HFFc6 (cell line): ENCODE results near the gene ADH1C. TPM values are rescaled to one million over a fixed set of nuclear protein-coding genes. Genes with fewer than 3 reads are reported as not detected.
A peak's percentile ranks its signal among the peaks of the same experiment; 100 is the strongest.

Experiments
- DNase-seq: peaks from one replicate; pipeline ENCODE4 v3.0.0-alpha.2; 2018
- H3K27ac Mint-ChIP-seq: 2 replicates; pipeline ENCODE4 v1.8.0; 2020; ENCODE audit warnings: mild to moderate bottlenecking, mixed read lengths
- H3K27me3 Mint-ChIP-seq: 2 replicates; pipeline ENCODE4 v1.8.0; 2021; ENCODE audit warnings: mild to moderate bottlenecking, moderate library complexity, mixed read lengths; ENCODE audit not compliant: insufficient read depth
- H3K36me3 Mint-ChIP-seq: 2 replicates; pipeline ENCODE4 v1.8.0; 2021; ENCODE audit warnings: low read depth, mixed read lengths
- H3K4me1 Mint-ChIP-seq: 2 replicates; pipeline ENCODE4 v1.8.0; 2020; ENCODE audit warnings: low read depth, mixed read lengths
- H3K4me3 Mint-ChIP-seq: 2 replicates; pipeline ENCODE4 v1.8.0; 2020; ENCODE audit warnings: mild to moderate bottlenecking, moderate library complexity, mixed read lengths
- H3K9me3 Mint-ChIP-seq: 2 replicates; pipeline ENCODE4 v1.8.0; 2020; ENCODE audit warnings: mild to moderate bottlenecking, mixed read lengths
- CTCF ChIP-seq: fragments of 200-600 bp; sonication (generic); IDR thresholded peaks from 2 replicates; pipeline ENCODE4 v1.5.0; 2021; ENCODE audit warnings: antibody characterized with exemption, mild to moderate bottlenecking
- total RNA-seq, 6 experiments: library from RNA; stranded (reverse); fragmentation: NEBNext Ultra II Directional; extraction: Animal tissue kit (Norgen Biotek cat#: 25700); gene quantifications; 2 replicates in 1 of 6; 3 replicates in 5 of 6; pipeline ENCODE4 v1.2.3, GENCODE V29; 2021

The ADH1C gene
- total RNA-seq, 6 experiments from 2014 or later = not detected

DNA sequence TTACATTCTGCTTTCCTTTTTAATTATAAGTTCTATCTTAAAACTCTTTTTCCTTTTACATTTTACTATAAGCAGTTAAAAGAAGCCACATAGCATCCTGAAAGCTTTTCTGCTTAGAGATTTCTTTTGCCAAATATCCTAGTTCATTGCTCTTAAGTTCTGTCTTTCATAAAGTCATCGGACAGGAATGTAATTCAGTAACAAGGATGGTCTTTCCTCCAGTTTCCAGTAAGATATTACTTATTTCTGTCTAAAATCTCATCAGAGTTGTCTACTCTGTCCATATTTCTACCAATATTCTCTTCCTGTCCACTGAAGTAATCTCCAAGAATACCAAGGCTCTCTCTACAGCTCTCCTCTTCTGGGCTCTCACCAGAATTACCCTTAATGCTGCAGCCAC is 37.5 kb upstream of the ADH1C start:
- Mint-ChIP-seq H3K9me3 (no peaks in the 10 kb centered on the region), H3K36me3 (no peaks in the 10 kb centered on the region; the same call in 1 of the 2 replicates), H3K27me3 (no peaks in the 10 kb centered on the region), H3K4me3 (no peak overlapping the region; the same call in 1 of the 2 replicates), H3K4me1 (peaks cover 41% of the 10 kb centered on the region), H3K27ac (peak overlapping the region; percentile 80)
- peak; percentile 4 for DNase-seq
- TF ChIP-seq CTCF = no peak

- no peaks in the 10 kb centered on the region; the same call in 1 of the 2 replicates for H3K36me3 Mint-ChIP-seq
- peak; percentile 3 for DNase-seq
- H3K4me3 Mint-ChIP-seq = no peak overlapping the region
- peak overlapping the region; percentile 80; the same call in 1 of the 2 replicates for H3K27ac Mint-ChIP-seq
- no peaks in the 10 kb centered on the region for H3K9me3 Mint-ChIP-seq
- H3K4me1 Mint-ChIP-seq = peaks cover 41% of the 10 kb centered on the region
- no peak for TF ChIP-seq CTCF
- no peaks in the 10 kb centered on the region for H3K27me3 Mint-ChIP-seq
These were observed 37.1 kb upstream of the ADH1C start for GRCh38 chr4:99389606-99390005.

DNA sequence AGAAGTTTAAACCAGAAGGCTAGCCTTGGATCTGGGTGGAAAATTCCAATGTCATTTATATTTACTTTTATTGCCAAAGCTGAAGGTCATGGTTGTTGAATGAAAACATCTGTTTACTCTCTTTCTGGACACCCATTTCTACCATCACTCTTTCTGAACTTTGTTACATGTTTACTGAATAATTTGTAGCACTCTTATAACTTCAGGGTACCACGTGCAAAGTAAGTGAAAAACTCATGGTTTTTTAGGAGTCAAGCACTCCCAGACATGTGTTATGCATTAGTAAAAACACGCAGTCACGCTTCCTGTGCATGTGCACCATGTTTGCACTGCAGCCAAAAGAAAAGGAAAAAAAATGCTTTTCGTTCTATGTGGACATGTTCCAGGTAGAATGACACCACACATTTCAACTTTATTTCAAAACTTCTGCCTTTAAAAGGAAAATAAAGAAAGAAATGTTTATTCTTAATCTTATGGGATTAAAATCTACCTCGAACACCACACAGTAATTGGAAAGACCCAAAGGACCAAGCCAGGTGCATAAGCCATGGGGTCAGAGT is 31.4 kb upstream of the ADH1C start:
- H3K4me3 Mint-ChIP-seq = peak overlapping the region; percentile 26
- peak overlapping the region; percentile 92 for H3K27ac Mint-ChIP-seq
- H3K36me3 Mint-ChIP-seq = peaks cover 10% of the 10 kb centered on the region; the same call in 1 of the 2 replicates
- H3K9me3 Mint-ChIP-seq = no peaks in the 10 kb centered on the region
- H3K4me1 Mint-ChIP-seq = peaks cover 62% of the 10 kb centered on the region
- TF ChIP-seq CTCF = no peak
- DNase-seq = peak; percentile 87
- no peaks in the 10 kb centered on the region for H3K27me3 Mint-ChIP-seq

- DNase-seq = no peak
- Mint-ChIP-seq H3K4me3 (peak overlapping the region; percentile 26), H3K9me3 (no peaks in the 10 kb centered on the region), H3K27me3 (no peaks in the 10 kb centered on the region), H3K27ac (peak overlapping the region; percentile 92), H3K36me3 (peaks cover 10% of the 10 kb centered on the region; the same call in 1 of the 2 replicates), H3K4me1 (peaks cover 62% of the 10 kb centered on the region)
- TF ChIP-seq CTCF = no peak
These were observed 30.9 kb upstream of the ADH1C start for GRCh38 chr4:99383399-99383798.

DNA sequence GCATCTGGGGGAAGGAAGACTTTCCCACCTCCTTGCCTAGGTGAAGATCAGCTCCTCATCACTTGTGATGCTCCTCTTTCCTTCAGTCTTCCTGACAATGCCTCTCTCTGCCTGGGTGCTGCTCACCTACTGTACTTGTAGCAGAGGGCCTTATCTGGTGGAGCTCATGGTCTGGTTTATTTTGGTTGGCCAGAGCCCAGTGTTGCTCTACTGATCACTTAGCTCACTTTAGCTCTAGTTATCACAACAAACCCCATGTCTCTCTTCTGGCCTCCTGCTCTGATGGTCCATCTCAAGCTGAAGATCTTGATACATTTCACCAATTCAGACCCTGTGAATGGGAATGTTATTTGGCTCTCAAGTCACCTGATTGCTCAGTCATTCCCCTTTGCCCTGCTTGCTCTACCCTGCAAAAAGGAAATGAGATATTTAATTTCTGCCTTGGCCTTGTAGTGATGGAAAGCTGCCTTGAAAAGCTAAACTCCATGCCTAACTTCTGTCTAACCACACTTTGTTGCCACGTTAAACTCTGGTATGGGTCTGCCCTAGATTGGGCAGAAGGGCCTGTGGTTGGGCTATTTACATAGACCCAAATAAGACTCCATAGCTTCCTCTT is 30.3 kb upstream of the ADH1C start:
- Mint-ChIP-seq H3K27ac (peak overlapping the region; percentile 92), H3K36me3 (peaks cover 10% of the 10 kb centered on the region; the same call in 1 of the 2 replicates), H3K4me3 (no peak overlapping the region; the same call in 1 of the 2 replicates), H3K4me1 (peaks cover 59% of the 10 kb centered on the region), H3K9me3 (no peaks in the 10 kb centered on the region), H3K27me3 (no peaks in the 10 kb centered on the region)
- no peak for TF ChIP-seq CTCF
- no peak for DNase-seq
